ENCODE measurements around the gene ANGPT4. TPM values are rescaled to one million over a fixed set of nuclear protein-coding genes. Genes with fewer than 3 reads are reported as not detected.

Gene ANGPT4
- polyA plus RNA-seq, 3 donors, result 0.07 to 0.14 TPM; not detected in 1

DNA sequence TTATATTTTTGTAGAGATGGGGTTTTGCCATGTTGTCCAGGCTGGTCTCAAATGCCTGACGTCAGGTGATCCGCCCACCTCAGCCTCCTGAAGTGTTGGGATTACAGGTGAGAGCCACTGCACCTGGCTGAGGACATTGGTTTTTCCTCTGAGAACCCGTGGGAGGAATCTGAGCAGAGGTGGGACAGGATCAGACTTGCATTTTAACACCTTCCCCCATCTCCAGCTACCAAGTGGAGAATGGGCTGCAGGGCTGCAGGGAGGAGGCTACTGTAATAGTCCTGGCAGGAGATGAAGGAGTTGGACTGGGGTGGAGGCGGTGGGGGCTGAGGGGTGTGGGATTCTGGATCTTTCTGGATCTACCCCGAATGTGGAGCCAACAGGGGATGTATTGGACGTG, 58.1 kb downstream of the ANGPT4 start:
- H3K9me3 ChIP-seq (replicated peaks in 1 of 2; ENCODE audit: control insufficient read depth in 1 of 2, insufficient read depth in 1 of 2, low read length in 2 of 2), result no peaks in the 10 kb centered on the region
- no peak overlapping the region for H3K27ac ChIP-seq (ENCODE audit: low read depth in 1 of 2, low read length in 2 of 2)
- no peak overlapping the region for H2AFZ ChIP-seq (ENCODE audit: insufficient read depth, low read depth, low read length, poor library complexity, severe bottlenecking)
- H3K4me3 ChIP-seq (replicated peaks in 1 of 3; ENCODE audit: low read depth in 2 of 3, low read length in 3 of 3), result no peak overlapping the region
- no peaks in the 10 kb centered on the region for H3K79me2 ChIP-seq (ENCODE audit: insufficient read depth, low read length)
- peaks cover 62% of the 10 kb centered on the region for H4K20me1 ChIP-seq (ENCODE audit: insufficient read depth, low read length)
- H3K27me3 ChIP-seq (ENCODE audit: control insufficient read depth in 2 of 2, insufficient read depth in 2 of 2, low read length in 2 of 2), result no peaks in the 10 kb centered on the region
- no peak for DNase-seq
- H3K36me3 Mint-ChIP-seq, result peaks cover 26 to 33% of the 10 kb centered on the region in 2 donors
- H3K27me3 Mint-ChIP-seq (ENCODE audit: low read depth in 3 of 3), result no peaks in the 10 kb centered on the region
- no peak overlapping the region for H3K4me2 ChIP-seq (replicated peaks; ENCODE audit: extremely low read depth, low read length, poor library complexity, severe bottlenecking)
- peaks cover 0 to 2% (median 0%) of the 10 kb centered on the region in 7 donors for H3K9me3 Mint-ChIP-seq
- no peak overlapping the region for H3K9ac ChIP-seq (ENCODE audit: insufficient read depth, low read length, poor library complexity, severe bottlenecking)
- H3K4me3 Mint-ChIP-seq, result no peak overlapping the region
- peaks cover 42% of the 10 kb centered on the region for H3K4me1 Mint-ChIP-seq
- TF ChIP-seq, protein P1, sequence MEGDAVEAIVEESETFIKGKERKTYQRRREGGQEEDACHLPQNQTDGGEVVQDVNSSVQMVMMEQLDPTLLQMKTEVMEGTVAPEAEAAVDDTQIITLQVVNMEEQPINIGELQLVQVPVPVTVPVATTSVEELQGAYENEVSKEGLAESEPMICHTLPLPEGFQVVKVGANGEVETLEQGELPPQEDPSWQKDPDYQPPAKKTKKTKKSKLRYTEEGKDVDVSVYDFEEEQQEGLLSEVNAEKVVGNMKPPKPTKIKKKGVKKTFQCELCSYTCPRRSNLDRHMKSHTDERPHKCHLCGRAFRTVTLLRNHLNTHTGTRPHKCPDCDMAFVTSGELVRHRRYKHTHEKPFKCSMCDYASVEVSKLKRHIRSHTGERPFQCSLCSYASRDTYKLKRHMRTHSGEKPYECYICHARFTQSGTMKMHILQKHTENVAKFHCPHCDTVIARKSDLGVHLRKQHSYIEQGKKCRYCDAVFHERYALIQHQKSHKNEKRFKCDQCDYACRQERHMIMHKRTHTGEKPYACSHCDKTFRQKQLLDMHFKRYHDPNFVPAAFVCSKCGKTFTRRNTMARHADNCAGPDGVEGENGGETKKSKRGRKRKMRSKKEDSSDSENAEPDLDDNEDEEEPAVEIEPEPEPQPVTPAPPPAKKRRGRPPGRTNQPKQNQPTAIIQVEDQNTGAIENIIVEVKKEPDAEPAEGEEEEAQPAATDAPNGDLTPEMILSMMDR (IDR thresholded peaks at IDR 0.05), result no peak
- H3K36me3 ChIP-seq (replicated peaks in 1 of 2; ENCODE audit: control insufficient read depth in 1 of 2, insufficient read depth in 2 of 2, low read length in 2 of 2), result peaks cover 0 to 4% of the 10 kb centered on the region in 2 donors
- H3K4me1 ChIP-seq (ENCODE audit: control insufficient read depth in 1 of 2, insufficient read depth in 2 of 2, low read length in 2 of 2), result peaks cover 17 to 32% of the 10 kb centered on the region in 2 donors
- WGBS (ENCODE audit: insufficient coverage), result 97% methylated on average over 5 of the region's 6 CpGs
- H3K27ac Mint-ChIP-seq, result peak overlapping the region in 1 of 7 donors; percentile 11
- intact Hi-C loops (cut with micrococcal nuclease), result no loop called here

DNA sequence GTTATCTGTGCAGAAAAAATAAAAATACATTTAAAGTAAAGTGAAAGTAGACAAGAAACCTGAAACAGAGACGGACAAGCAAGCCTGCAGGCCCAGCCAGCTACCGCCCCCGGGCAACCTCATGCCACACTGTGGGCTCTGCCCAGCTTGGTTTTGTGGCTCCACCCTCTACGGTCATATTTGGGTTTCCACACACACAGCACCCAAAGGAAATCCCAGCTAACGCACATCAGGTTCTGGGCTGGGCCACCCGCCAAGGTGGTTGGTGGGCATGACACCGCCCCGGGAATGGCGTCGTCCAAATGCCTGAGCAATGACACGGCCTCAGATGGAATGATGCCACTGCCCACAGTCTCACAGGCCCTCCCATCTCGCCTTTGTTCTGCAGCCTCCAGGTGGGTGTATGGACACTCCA, 59.8 kb downstream of the ANGPT4 start:
- H3K27ac ChIP-seq (ENCODE audit: low read depth in 1 of 2, low read length in 2 of 2), result no peak overlapping the region
- H3K4me2 ChIP-seq (replicated peaks; ENCODE audit: extremely low read depth, low read length, poor library complexity, severe bottlenecking), result no peak overlapping the region
- no peak overlapping the region for H2AFZ ChIP-seq (ENCODE audit: insufficient read depth, low read depth, low read length, poor library complexity, severe bottlenecking)
- H3K4me3 ChIP-seq (replicated peaks in 1 of 3; ENCODE audit: low read depth in 2 of 3, low read length in 3 of 3), result no peak overlapping the region
- H3K36me3 Mint-ChIP-seq, result peaks cover 42 to 44% of the 10 kb centered on the region in 2 donors
- H4K20me1 ChIP-seq (ENCODE audit: insufficient read depth, low read length), result peaks cover 79% of the 10 kb centered on the region
- intact Hi-C loops (cut with micrococcal nuclease), result no loop called here
- H3K27me3 ChIP-seq (ENCODE audit: control insufficient read depth in 2 of 2, insufficient read depth in 2 of 2, low read length in 2 of 2), result no peaks in the 10 kb centered on the region
- peaks cover 17 to 32% of the 10 kb centered on the region in 2 donors for H3K4me1 ChIP-seq (ENCODE audit: control insufficient read depth in 1 of 2, insufficient read depth in 2 of 2, low read length in 2 of 2)
- no peaks in the 10 kb centered on the region for H3K27me3 Mint-ChIP-seq (ENCODE audit: low read depth in 3 of 3)
- no peak overlapping the region for H3K9ac ChIP-seq (ENCODE audit: insufficient read depth, low read length, poor library complexity, severe bottlenecking)
- H3K9me3 Mint-ChIP-seq, result peaks cover 0 to 2% (median 0%) of the 10 kb centered on the region in 7 donors
- TF ChIP-seq, protein P1 (IDR thresholded peaks at IDR 0.05), result no peak
- DNase-seq, result no peak
- peaks cover 42% of the 10 kb centered on the region for H3K4me1 Mint-ChIP-seq
- no peaks in the 10 kb centered on the region for H3K9me3 ChIP-seq (replicated peaks in 1 of 2; ENCODE audit: control insufficient read depth in 1 of 2, insufficient read depth in 1 of 2, low read length in 2 of 2)
- peaks cover 2% of the 10 kb centered on the region for H3K79me2 ChIP-seq (ENCODE audit: insufficient read depth, low read length)
- H3K4me3 Mint-ChIP-seq, result no peak overlapping the region
- H3K27ac Mint-ChIP-seq, result peak overlapping the region in 3 of 7 donors; percentile 26 to 57 (median 36)
- peaks cover 5 to 6% of the 10 kb centered on the region in 2 donors for H3K36me3 ChIP-seq (replicated peaks in 1 of 2; ENCODE audit: control insufficient read depth in 1 of 2, insufficient read depth in 2 of 2, low read length in 2 of 2)
- 13% methylated on average over 12 of the region's 12 CpGs for WGBS (ENCODE audit: insufficient coverage)
